HL-60 (cell line): ENCODE results near the gene DIAPH2.

ENCODE experiments used
- CTCF ChIP-seq: IDR thresholded peaks from one replicate; pipeline ENCODE4 v1.5.1; 2011; ENCODE audit warnings: low read length, control low read depth, inconsistent platforms; ENCODE audit not compliant: insufficient read depth
- GABPA ChIP-seq: IDR thresholded peaks from 2 replicates; pipeline ENCODE4 v1.6.1; 2012; ENCODE audit warnings: low read depth
- POLR2AphosphoS5 ChIP-seq: IDR thresholded peaks from 2 replicates; pipeline ENCODE4 v1.6.1; 2012; ENCODE audit warnings: low read depth
- REST ChIP-seq: IDR thresholded peaks from 2 replicates; pipeline ENCODE4 v1.6.1; 2012; ENCODE audit warnings: low read depth; ENCODE audit not compliant: insufficient replicate concordance

- TF ChIP-seq CTCF (no peak), GABPA (no peak), POLR2AphosphoS5 (no peak), REST (no peak)
These were observed 910.1 kb downstream of the DIAPH2 start for GRCh38 chrX:97594646-97595224.
